Endothelial cell of umbilical vein (primary cell): ENCODE data around the gene GPATCH1.
"Not testable (repeated sequence)": the region's sequence is repeated elsewhere in the genome, so short reads cannot be mapped to it uniquely, and the experiment has no call there.

Experiments used
- EZH2 ChIP-seq: IDR thresholded peaks from 2 replicates; pipeline ENCODE4 v1.6.1; 2012; ENCODE audit warnings: borderline replicate concordance, low read depth, mild to moderate bottlenecking, moderate library complexity, low read length, inconsistent platforms; ENCODE audit not compliant: severe bottlenecking
- FOS ChIP-seq: IDR thresholded peaks from 2 replicates; pipeline ENCODE4 v1.6.1; 2011; ENCODE audit warnings: mild to moderate bottlenecking, low read length, moderate library complexity, borderline replicate concordance; ENCODE audit not compliant: insufficient read depth
- GATA2 ChIP-seq: IDR thresholded peaks from 2 replicates; pipeline ENCODE4 v1.7.0; 2011; ENCODE audit warnings: low read depth, mild to moderate bottlenecking, moderate library complexity, mixed read lengths, low read length; ENCODE audit not compliant: insufficient read length, insufficient read depth
- JUN ChIP-seq: IDR thresholded peaks from 2 replicates; pipeline ENCODE4 v1.6.1; 2011; ENCODE audit warnings: borderline replicate concordance, low read depth; ENCODE audit not compliant: insufficient read length, insufficient read depth
- MYC ChIP-seq: IDR thresholded peaks from one replicate; pipeline ENCODE4 v1.6.1; 2011; ENCODE audit warnings: mild to moderate bottlenecking, low read depth, low read length
- POLR2A ChIP-seq: IDR thresholded peaks from 2 replicates; pipeline ENCODE4 v1.6.1; 2012; ENCODE audit warnings: low read depth, mild to moderate bottlenecking, control low read depth, low read length
- POLR2AphosphoS5 ChIP-seq: IDR thresholded peaks from 2 replicates; pipeline ENCODE4 v1.6.1; 2012; ENCODE audit warnings: low read depth, mild to moderate bottlenecking, control low read depth, low read length, moderate library complexity; ENCODE audit not compliant: insufficient read depth
- TF ChIP-seq, protein P1 (sequence below), 2 donors: IDR thresholded peaks; 1 replicate in 1 of 2; 2 replicates in 1 of 2; pipeline ENCODE4 v1.5.1; 2011; ENCODE audit warnings: low read length in 2 of 2, mild to moderate bottlenecking in 2 of 2, moderate library complexity in 2 of 2, control low read depth in 1 of 2, inconsistent platforms in 1 of 2, low read depth in 1 of 2; ENCODE audit not compliant: insufficient read depth in 1 of 2; ENCODE audit errors: extremely low read depth in 1 of 2
- TF ChIP-seq, protein P2 (sequence below): IDR thresholded peaks from 2 replicates; pipeline ENCODE4 v1.6.1; 2011; ENCODE audit not compliant: insufficient read depth, insufficient read length

DNA sequence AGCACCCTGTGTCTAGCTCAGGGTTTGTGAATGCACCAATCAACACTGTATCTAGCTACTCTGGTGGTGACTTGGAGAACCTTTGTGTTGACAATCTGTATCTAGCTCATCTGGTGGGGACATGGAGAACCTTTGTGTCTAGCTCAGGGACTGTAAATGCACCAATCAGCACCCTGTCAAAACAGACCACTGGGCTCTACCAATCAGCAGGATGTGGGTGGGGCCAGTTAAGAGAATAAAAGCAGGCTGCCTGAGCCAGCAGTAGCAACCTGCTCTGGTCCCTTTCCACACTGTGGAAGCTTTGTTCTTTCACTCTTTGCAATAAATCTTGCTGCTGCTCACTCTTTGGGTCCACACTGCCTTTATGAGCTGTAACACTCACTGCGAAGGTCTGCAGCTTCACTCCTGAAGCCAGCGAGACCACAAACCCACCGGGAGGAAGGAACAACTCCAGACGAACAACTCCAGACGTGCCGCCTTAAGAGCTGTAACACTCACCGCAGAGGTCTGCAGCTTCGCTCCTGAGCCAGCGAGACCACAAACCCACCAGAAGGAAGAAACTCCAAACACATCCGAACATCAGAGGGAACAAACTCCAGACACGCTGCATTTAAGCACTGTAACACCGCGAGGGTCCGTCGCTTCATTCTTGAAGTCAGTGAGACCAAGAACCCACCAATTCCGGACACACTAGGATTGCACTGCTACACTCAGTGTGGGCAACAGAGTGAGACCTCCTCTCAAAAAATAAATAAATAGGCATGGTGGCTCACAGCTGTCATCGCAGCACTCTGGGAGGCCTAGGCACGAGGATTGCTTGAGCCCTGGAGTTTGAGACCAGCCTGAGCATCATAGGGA, 43.6 kb upstream of the GPATCH1 start:
- TF ChIP-seq, protein P1, sequence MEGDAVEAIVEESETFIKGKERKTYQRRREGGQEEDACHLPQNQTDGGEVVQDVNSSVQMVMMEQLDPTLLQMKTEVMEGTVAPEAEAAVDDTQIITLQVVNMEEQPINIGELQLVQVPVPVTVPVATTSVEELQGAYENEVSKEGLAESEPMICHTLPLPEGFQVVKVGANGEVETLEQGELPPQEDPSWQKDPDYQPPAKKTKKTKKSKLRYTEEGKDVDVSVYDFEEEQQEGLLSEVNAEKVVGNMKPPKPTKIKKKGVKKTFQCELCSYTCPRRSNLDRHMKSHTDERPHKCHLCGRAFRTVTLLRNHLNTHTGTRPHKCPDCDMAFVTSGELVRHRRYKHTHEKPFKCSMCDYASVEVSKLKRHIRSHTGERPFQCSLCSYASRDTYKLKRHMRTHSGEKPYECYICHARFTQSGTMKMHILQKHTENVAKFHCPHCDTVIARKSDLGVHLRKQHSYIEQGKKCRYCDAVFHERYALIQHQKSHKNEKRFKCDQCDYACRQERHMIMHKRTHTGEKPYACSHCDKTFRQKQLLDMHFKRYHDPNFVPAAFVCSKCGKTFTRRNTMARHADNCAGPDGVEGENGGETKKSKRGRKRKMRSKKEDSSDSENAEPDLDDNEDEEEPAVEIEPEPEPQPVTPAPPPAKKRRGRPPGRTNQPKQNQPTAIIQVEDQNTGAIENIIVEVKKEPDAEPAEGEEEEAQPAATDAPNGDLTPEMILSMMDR (IDR thresholded peaks at IDR 0.05; ENCODE audit: extremely low read depth in 1 of 2, insufficient read depth in 1 of 2, low read depth in 1 of 2, low read length in 2 of 2): not testable (repeated sequence)
- TF ChIP-seq, protein P2, sequence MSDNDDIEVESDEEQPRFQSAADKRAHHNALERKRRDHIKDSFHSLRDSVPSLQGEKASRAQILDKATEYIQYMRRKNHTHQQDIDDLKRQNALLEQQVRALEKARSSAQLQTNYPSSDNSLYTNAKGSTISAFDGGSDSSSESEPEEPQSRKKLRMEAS: not testable (repeated sequence)
- not testable (repeated sequence) for TF ChIP-seq EZH2, POLR2A, POLR2AphosphoS5, JUN, FOS, GATA2, MYC
